Brain pericyte (primary cell): Measurements from ENCODE around the gene CPB1.

Experiments used
- DNase-seq: peaks from one replicate; pipeline ENCODE4 v3.0.0-alpha.2; 2012; ENCODE audit warnings: low read depth, low spot score

CPB1 gene

DNA sequence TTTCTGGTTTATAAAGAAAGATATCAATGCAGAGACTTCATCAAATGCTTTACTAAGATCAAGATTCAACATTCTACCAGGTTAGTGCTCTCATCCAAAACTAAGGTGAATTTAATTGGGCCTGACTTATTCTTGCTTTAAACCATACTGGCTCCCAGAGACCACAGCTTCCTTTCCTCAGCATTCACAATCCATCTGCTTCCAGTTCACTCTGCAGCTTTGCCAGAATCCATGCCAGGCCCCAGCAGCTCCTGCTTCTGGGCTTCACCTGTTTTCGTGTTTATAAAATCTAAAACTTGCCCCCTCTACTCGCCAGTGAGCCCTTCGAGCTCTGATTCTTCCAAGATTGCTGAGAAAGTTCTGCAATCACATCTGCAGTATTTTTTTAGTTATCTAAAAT lies 2.3 kb downstream of the CPB1 start:
- no peak for DNase-seq

DNA sequence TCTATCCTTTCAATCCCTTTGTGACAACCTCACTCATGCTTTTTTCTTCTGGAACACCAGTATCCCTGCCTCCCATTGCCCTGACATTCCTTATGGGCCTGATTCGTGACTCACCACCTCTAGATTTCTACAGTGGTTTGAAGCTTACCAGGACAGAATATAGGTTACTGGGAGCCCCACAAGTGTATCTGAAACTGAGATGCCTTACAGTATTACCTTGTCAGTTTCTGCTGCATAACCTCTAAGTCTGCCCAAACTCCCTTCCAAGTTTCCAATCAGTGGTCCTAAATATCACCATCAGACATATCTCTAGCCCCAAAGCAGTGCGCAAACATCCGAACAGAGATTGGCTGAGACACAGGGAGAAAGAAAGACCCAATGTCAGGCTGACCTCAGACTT lies 5.6 kb downstream of the CPB1 start:
- no peak for DNase-seq

DNA sequence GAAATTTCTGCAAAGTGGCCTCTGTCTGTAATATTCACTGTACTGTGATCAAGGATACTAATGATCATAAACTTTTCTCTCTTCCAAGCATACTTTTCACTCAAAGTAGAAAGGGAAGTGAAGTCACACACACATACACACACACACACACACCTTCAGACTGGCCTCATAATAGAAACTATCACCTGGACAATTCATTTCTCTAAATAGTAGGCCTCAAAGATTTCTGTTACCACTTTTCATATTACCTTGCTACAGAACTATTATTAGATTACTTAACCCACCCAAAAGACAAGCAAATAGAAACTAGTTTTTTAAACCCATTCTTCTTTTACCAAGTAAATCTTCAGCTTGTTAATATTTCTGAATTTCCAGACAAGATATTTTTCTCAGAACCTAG lies 12.2 kb downstream of the CPB1 start:
- no peak for DNase-seq

DNA sequence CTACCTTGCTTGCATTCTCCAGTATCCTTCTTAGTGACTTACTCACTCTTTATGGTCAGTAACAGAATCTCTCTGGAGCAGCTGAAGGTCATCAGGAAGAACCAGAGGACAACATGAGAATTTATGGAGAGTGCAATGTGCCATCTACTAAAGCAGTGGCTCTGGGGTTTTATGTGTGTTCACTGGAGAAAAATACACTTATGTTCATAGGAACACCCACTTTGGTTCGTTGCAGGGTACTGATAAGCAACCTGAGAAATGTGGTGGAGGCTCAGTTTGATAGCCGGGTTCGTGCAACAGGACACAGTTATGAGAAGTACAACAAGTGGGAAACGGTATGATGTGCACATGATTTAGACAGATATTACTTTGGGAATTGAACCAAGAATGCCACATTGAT lies 12.8 kb downstream of the CPB1 start:
- DNase-seq: no peak

GRCh38 chr3:148845756-148846395 lies 18.3 kb downstream of the CPB1 start:
- DNase-seq: no peak

DNA sequence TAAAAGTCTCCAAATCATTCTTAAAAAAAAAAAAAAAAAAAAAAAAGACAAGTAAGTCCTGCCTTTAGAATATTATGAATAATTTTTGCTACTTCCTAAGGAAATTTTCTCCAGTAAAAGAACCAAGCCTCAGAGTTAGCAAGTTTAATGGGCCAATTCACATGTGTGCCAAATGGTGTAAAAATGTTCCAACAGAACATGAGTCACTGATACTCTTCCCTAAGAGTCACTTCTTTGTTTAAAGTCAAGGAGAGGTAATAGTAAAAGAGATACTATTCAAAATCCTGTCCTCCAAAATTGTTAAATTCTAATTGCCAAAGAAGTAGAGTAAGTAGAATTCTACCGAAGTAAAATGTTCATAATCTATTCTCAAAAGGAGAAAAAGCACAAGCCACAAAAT lies 19.7 kb downstream of the CPB1 start:
- DNase-seq: no peak

GRCh38 chr3:148848410-148848809 lies 20.8 kb downstream of the CPB1 start:
- no peak for DNase-seq

GRCh38 chr3:148852271-148852992 lies 24.8 kb downstream of the CPB1 start:
- DNase-seq: no peak

GRCh38 chr3:148853076-148853475 lies 25.5 kb downstream of the CPB1 start:
- no peak for DNase-seq

DNA sequence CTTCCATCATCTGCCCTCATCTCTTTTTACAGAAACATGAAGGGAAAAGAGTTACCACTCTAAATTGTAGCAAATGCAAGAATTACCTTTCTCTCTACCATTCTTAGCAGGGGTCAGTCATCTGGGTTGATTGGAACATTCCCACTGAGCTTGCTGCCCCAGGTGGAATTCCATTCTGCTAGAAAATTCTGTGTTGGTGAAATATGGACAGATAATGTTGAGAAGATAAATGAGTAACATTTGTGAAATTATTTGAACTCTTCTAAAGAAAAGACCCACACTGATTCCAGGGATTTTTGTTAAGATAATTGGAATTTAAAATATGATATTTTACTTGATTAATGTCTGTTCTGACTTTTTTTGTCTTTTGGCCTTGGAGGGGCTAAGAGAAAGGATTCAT lies 26.4 kb downstream of the CPB1 start:
- DNase-seq: no peak

- no peak for DNase-seq
Measured at GRCh38 chr3:148856384-148856783, 28.8 kb downstream of the CPB1 start.

DNA sequence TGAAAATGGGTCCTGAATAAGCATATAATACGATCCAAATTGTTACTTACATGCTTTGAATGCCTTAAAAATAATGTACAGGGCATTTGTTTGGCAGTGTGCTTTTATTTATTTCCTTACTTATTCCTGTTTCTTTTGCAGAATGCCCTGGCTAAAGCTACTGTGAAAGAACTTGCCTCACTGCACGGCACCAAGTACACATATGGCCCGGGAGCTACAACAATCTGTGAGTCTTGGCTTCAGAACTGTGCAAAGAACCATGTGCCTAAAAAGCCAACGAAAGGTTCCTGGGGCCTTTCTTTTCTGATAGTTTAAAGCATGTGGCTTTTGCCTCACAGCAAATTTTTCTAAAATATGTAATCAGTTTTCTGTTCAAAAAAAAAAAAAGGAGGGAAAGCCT lies 29.7 kb downstream of the CPB1 start:
- no peak for DNase-seq

GRCh38 chr3:148861277-148861869 lies 33.8 kb downstream of the CPB1 start:
- peak; percentile 5 for DNase-seq

DNA sequence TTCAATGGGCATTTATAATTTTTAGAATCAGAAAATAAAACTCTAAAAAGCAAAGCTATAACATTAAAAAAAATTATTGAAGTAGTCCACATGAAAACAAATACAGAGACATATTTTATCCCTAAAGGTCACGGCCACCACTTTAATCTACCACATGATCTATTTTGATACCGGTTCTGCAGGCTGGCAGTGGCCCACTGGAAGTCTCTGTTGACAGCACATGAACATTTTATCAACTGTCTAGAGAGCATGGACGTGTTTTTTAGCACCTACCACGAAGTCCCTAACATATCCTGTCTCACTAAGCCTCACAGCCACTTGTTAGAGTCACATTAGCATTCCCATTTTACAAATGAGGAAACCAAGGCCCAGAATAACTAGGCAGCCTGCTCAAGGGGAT lies 35.7 kb downstream of the CPB1 start:
- DNase-seq: no peak

GRCh38 chr3:148863814-148864213 lies 36.2 kb downstream of the CPB1 start:
- no peak for DNase-seq

- no peak for DNase-seq
Measured at GRCh38 chr3:148865049-148865448, 37.4 kb downstream of the CPB1 start, which contains the start of gene CPA3. Gene CPA3 (plus strand): TSS chr3:148865296. CDS start chr3:148865308, 12 bp downstream.

DNA sequence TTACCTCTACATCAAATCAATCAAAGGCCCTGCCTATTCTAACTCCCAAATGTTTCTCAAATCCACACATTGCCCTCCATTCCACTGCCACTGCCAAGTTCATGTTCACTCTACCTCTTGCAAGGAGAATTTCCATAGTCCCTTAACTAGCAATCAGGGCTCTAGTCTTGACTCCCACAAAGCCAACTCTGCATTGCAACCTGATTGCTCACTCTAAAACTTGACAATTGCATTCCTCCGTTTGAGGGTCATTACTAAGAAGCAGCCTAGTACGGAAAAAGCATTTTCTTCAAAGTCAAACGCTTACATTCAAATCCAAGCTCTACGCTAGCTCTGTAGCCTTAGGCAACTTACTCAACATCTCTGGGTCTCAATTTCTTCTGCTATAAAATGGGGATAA lies 38.6 kb downstream of the CPB1 start:
- DNase-seq: no peak

GRCh38 chr3:148873270-148873927 lies 45.8 kb downstream of the CPB1 start:
- DNase-seq: no peak

- DNase-seq: no peak
Measured at GRCh38 chr3:148873977-148874376, 46.4 kb downstream of the CPB1 start.

DNA sequence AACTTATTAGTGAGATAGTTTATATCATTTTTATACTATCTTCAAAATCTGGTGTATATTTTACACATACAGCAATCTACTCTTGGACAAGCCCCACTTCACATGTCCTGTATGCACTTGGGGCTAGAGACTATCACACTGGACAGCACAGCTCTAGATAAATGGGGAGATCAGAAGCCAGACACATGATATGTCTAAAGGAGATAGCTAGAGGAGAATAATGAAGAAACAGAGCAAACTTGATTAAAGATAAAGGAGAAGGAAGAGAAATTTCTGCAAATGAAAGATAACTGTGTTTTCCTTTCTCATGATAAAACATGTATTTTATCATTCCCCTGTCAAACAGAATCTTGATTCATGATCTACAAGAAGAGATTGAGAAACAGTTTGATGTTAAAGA lies 50.5 kb downstream of the CPB1 start:
- no peak for DNase-seq

- no peak for DNase-seq
Measured at GRCh38 chr3:148879256-148879655, 51.6 kb downstream of the CPB1 start.

DNA sequence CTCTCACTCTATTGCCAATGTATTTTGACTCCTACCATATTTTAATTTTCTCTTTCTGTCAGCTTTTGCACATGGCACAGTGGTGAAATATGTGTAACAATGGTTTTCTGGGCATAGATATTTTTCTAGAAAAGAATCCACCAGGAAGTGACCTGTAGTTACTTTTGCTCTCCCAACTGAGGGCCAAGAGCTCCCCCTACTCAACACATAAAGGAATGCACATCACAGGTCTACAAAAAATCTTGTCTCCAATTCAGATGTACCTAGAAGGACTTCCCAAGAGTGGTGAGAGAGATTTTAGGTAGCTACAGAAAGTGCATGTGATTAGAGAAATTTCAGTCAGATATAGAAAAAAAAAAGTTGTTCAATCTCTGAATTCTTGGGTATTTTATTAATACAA lies 53.1 kb downstream of the CPB1 start:
- DNase-seq: no peak

- no peak for DNase-seq
Measured at GRCh38 chr3:148881286-148881685, 53.7 kb downstream of the CPB1 start.
